HG02588 (cell line): ENCODE results near the gene TRMT44.
"Not testable (repeated sequence)": the region's sequence is repeated elsewhere in the genome, so short reads cannot be mapped to it uniquely, and the experiment has no call there.

Experiments
- ATAC-seq: cut with Tn5 transposase; IDR thresholded peaks from one replicate; pipeline ENCODE4 v1.9.1; 2021; ENCODE audit warnings: mild to moderate bottlenecking, moderate library complexity; ENCODE audit not compliant: unreplicated experiment

The TRMT44 gene

DNA sequence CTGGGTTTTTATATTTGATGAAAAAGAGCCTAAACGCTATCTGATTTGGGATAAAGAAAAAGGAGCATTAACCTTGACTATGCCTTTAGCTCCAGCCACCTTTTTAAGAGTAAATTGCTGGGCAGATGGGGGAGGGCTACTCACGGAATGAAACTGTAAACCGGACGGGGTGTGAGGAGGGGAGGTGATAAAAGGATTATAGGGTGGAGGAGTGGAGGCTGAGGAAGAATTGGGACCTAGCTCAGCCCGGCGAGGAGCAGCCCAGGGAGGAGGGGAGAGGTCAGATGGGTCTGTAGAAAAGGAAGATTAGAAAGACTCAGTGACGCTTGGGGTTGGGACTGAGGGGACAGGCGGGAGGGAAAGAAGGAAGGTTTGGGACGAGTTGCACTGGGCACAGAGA is 46.1 kb downstream of the TRMT44 start:
- ATAC-seq = not testable (repeated sequence)

- ATAC-seq = no peak
Measured at GRCh38 chr4:8488791-8489369, 48.3 kb downstream of the TRMT44 start.

DNA sequence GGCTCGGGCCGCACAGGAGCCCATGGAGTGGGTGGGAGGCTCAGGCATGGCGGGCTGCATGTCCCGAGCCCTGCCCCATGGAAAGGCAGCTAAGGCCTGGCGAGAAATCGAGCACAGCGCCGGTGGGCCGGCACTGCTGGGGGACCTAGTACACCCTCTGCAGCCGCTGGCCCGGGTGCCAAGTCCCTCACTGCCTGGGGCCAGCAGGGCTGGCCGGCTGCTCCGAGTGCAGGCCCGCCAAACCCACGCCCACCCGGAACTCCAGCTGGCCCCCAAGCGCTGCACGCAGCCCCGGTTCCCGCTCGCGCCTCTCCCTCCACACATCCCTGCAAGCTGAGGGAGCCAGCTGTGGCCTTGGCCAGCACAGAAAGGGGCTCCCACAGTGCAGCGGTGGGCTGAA is 50.9 kb downstream of the TRMT44 start:
- not testable (repeated sequence) for ATAC-seq

- no peak for ATAC-seq
Measured at GRCh38 chr4:8492174-8492573, 51.6 kb downstream of the TRMT44 start.

DNA sequence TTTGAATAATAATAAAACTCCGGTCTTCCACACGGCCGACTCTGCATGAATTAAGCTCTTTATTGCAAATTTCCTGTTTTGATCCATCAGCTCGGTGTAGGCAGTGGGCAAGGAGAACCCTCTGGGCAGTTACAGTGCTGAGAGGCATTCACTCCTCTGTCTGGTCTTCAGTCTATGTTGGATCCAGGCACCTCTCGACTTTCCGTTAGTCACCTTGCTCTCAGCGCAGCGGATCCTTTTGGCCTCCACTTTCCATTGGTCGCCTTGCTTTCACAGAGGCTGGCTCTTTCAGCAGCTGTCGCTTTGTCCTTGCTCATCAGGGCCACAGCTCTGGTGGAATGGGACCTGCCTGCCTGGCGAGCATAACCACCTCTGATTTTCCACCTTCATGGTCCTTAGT is 52.9 kb downstream of the TRMT44 start:
- no peak for ATAC-seq

DNA sequence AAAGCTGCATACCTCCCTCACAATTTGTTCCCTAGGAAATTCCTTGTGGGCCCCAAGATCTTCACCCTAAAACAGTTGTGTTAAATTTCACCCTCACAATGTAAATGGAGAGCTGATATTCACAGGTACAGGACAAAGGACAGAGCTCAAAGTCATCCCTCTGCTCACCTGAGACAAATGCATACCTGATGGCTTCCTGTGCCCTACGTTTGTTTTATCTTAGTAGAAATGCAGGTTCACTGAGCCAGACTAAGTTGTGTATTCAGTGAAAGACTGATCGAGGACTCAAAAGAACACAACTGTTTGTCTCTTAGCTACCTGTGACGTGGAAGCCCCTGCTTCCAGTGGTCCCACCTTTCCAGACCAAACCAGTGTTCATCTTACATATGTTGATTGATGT is 53.6 kb downstream of the TRMT44 start:
- no peak for ATAC-seq

DNA sequence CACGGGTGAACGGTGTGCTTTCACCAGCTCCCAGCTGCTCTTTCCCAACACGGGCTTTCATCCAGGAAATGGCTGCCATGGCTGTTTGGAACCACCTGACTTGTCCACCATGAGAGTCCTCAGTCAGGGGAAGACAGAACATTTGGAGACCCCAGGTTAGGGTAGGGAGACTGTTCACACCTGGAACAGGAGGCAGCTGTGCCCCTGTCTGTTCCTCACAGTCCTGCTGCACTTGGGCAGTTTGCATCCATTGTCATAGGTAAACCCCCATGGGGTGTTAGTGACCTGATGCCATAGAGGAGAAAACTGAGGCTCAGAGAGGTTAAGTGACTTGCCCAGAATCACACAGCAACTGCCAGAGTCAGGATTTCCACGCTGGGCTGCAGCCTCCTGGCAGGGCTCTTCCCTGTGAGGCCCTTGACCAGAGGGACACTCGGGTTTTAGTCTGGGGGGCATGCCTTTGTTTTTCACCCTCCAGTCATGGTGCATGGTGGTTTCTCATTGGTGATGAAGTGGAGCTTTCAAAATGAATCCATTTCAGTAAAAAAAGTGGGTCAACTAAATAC is 54.5 kb downstream of the TRMT44 start:
- no peak for ATAC-seq

DNA sequence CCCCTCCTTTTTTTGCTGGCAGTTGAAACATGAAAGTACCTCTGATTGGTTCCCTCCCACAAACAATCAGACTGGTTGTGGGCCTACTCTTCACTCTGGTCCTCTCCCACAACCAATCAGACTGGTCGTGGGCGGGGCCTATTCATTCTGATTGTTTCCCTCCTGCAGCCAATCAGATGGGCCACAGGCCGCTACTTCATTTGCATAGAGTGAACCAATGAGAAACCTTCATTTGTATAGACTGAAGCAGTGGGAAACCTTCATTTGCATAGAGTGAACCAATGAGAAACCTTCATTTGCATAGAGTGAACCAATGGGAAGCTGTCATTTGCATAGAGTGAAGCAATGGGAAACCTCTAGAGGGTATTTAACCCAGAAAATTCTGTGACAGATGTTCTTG is 55.2 kb downstream of the TRMT44 start:
- no peak for ATAC-seq

DNA sequence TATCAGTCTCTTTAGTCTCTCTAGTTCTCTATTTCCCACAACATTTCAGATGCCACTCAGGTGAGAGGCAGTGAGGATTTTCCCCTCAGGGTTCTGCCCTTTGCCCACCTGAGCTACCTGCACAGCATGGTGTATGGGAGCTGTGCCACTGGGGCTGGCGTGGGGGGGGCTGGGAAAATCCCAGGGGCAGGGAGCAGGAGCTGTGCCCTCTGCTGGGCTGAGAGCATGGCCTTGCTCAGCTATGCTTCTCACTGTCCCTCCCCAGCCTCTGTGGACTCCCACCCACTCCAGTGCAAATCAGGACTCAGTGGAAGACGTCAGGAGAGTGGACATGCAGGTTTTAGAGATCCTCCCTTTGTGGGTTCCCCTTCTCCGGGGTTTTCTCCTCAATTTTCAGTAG is 57.2 kb downstream of the TRMT44 start:
- no peak for ATAC-seq

DNA sequence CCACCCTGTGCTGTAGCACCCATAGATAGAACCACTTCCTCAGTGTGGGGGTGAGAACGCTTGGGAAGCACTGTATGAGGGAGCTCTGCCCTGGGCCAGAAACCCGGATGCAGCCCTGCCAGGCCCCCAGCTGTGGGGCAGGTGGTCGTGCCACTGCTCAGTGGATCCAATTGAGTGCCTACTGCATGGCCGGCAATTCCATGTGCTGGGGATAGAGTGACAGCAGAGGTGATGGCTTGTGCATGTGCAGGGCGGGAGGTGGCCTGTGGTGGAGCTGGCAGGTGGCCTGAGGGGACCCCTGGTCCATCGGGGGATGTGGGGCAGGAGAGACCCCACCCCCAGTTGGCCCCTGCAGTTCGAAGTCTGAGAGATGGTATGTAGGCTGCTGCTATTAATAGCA is 60.4 kb downstream of the TRMT44 start:
- no peak for ATAC-seq

DNA sequence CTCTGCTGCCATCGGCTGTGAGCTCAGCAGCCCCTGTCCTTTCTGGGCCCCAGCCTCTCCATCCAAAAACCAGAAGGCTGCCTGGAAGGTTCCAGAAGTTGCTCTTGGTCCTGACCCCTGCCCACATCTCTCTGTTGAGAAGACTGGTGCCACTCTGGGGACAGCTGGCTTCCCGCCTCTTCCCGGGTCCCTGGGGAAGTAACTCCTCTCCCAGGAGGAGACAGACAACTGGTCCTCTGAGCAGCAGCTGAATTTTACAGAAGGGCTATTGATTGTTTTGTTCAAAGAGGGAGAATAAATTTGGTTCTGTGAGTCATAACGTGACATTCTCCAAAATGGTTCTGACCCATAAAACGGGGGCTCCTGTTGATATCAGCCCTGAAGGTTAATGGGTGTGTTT is 61.2 kb downstream of the TRMT44 start:
- no peak for ATAC-seq

DNA sequence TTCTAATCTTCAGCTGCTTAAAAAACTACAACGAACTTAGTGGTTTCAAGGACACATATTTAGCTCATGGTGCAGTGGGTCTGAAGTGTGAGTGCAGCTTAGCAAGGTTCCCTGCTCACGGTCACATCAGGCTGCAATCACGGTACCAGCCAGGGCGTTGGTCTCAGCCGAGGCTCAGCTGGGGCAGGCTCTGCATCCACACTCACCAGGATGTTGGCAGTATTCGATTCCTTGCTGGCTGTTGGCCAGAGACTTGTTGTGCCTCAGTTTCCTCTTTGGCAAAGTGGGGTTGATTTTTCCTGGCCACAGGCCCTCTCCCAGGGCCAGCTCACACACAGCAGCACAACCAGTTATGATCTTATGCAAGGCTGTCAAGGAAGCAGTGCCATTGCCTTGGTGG is 61.8 kb downstream of the TRMT44 start:
- no peak for ATAC-seq

- no peak for ATAC-seq
Measured at GRCh38 chr4:8502836-8503585, 62.4 kb downstream of the TRMT44 start.

- ATAC-seq = no peak
Measured at GRCh38 chr4:8503801-8504200, 63.2 kb downstream of the TRMT44 start.

GRCh38 chr4:8504279-8505007 is 63.9 kb downstream of the TRMT44 start:
- ATAC-seq = no peak

GRCh38 chr4:8505229-8505628 is 64.7 kb downstream of the TRMT44 start:
- no peak for ATAC-seq

DNA sequence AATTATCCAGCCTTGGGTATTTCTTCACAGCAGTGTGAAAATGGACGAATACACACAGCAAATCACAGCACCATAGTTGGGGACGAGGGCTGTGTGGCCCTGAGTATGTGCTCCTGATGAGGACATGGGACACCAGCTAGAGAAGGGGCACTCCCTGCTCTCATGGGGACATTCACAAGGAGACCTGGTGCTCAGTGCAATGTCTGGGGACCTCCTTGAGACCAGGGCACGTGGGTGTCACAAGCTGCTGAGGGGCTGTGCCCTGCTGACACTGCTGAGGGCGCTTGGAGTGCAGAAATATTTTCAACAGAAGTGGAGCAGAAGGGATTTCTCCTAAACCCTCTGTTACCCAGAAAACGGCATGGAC is 65.4 kb downstream of the TRMT44 start:
- no peak for ATAC-seq

DNA sequence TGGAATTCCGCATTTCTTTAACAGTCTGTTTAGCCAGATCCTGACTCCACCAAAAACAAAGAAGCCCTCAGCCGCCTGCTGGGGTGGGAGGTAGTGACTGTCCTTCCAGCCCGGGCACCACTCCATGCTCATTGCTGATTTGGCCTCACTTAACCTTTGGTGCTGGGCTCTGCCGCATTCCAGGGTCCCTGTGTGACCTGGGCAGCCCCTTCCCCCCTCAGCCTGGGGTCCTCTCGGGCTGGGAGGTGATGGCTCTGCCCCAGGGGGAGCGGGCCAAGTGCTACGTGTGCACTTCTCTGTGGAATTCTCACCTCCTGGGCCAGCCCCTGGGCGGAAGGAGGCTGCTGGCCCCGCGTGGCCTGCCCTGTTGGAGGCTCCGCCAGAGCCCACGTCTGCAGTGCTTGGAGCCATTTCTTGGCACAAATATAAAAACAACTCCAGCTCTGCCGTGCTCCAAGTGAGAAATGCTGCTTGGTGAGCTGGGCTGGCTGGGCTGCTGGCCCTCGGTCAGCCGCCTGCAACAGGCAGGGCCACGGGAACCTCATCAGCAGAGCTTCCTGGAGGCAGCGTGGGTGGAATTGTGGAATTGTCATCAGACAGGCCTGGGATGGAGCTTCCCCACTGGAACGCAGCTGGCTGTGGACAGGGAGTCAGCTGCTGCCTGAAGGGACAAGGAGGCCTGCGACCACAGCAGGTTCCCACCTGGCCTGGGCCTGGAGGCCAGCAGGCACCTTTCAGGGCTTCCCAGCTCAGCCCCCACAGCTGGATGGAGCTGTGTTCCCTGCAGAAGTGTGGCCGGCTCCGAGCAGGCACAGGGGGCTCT is 66.0 kb downstream of the TRMT44 start:
- no peak for ATAC-seq

- no peak for ATAC-seq
Measured at GRCh38 chr4:8507196-8507570, 66.6 kb downstream of the TRMT44 start.

DNA sequence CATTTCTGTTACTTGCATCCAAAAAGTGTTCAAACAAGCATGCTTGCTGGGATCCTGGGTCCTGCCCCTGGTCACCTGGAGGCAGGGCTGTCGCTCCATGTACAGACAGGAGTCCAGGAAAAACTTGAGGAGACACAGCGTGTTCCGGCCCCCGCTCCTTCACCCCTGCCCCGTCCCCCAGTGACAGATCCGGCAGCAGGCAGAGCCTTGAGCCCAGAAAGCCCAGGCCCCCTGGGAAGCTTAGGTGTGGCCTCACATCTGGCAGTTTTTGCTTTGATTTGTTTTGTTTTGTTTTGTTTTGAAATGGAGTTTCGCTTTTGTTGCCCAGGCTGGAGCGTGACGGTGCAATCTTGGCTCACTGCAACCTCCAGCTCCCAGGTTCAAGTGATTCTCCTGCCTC is 67.0 kb downstream of the TRMT44 start:
- no peak for ATAC-seq

DNA sequence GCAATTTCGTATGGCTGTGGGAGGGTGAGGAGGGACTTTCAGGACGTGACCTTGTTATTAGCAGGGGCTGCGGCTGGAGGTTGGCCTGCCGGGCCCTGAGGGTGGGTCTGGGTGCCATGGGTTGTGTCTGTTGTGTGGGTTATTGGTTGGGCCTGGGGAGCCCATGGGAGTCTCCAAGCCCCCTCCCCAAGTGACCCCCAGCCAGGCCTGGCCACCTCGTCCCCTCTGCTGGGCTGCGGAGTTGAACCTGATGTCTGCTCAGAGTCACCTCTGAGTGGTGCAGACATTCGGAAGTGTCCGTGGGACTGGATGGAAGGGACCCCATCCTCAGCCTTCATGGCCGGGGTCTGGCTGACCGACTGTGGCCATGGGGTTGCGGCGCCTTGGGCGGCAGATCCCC is 67.7 kb downstream of the TRMT44 start:
- no peak for ATAC-seq
